ENCODE data around the gene ZNF618.
"Not testable (repeated sequence)": the region's sequence is repeated elsewhere in the genome, so short reads cannot be mapped to it uniquely, and the experiment has no call there.

ZNF618 gene

DNA sequence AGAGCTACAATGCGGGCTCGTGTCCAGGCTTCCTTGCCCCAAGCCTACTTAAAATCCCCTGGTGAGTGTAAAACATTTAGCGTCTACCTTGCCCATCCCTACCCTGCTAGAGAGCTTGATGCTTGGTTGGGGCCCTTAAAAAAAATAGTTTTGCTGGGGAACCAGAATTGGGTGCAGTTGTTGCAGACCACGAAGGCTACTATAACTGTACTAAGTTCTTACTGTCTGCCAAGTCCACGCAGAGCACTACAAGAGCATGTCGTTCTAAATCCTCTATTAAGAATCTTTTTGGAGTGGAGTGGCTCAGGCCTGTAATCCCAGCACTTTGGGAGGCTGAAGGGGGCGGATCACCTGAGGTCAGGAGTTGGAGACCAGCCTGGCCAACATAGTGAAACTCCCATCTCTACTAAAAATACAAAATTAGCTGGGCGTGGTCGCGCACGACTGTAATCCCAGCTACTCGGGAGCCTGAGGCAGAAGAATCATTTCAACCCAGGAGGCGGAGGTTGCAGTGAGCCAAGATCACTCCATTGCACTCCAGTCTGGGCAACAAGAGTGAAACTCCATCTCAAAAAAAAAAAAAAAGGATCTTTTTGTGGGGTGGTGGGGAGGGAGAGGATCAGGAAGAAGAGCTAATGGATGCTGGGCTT, 206.8 kb downstream of the ZNF618 start:
- DNase-seq (ENCODE audit: low spot score), result not testable (repeated sequence)

- DNase-seq (ENCODE audit: low spot score), result no peak
Observed at GRCh38 chr9:114083666-114084065, 207.6 kb downstream of the ZNF618 start.

GRCh38 chr9:114084282-114085073, 208.4 kb downstream of the ZNF618 start:
- DNase-seq (ENCODE audit: low spot score), result no peak

DNA sequence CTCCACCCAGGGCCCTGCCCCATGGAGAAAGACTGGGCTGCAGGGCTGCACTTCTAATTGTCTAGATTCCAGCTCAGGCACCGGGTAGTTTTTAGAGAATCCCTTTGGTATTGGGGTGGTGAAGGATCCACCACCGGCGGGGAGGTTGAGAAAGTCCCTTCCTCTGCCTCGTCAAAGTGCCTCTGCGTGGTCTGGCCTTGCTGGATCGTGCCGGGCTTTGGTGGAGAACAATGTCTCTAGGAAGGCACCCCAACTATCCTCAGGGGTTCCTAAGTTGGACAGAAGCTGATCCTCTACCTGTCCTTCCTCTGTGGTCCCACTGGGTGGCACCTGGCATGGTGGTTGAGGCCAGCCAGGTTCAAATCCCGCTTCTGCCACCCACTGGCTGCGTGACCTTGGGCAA, 209.3 kb downstream of the ZNF618 start:
- DNase-seq (ENCODE audit: low spot score), result no peak

GRCh38 chr9:114086009-114086408, 209.9 kb downstream of the ZNF618 start:
- DNase-seq (ENCODE audit: low spot score), result no peak

- DNase-seq (ENCODE audit: low spot score), result no peak
Observed at GRCh38 chr9:114086607-114087006, 210.5 kb downstream of the ZNF618 start.

DNA sequence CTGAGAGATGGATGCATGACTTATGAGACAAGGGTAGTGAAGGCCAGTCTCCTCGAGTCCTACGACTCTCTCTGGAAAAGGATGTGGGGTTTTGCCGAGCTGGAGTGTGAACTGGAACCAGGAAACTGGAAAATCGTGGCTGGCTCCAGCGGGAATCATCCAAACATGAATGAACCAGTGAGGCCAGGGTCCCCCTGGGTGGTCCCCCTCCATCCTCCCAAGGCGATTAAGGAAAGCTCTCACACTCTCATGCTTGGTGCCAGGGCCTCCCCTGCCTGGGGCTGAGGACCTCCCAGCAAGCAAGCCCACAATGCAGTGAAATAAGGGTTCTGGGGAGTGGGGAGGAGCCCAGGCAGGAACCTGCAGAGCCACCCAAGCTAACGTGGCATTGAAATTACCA, 211.6 kb downstream of the ZNF618 start:
- no peak for DNase-seq (ENCODE audit: low spot score)

- DNase-seq (ENCODE audit: low spot score), result no peak
Observed at GRCh38 chr9:114088571-114089170, 212.6 kb downstream of the ZNF618 start.

- DNase-seq (ENCODE audit: low spot score), result no peak
Observed at GRCh38 chr9:114089206-114089840, 213.2 kb downstream of the ZNF618 start.

DNA sequence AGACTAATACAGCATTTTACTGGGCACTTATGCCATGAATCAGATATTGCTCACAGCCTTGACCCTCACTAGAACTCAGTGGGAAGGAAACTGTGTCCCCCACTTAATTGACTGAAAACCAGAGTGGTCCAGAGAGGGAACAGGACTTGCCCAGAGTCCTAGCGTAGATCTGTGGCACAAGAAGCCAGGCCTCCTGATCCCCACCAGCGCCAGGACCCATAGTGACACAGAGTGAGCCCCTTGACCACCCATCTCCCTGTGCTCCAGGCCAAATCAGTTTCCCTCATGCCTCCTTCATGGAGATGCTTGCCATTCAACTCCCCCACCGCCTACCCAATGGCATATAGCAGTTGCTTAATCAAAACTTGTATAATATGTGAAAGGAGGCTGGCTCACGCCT, 214.7 kb downstream of the ZNF618 start:
- no peak for DNase-seq (ENCODE audit: low spot score)

- DNase-seq (ENCODE audit: low spot score), result no peak
Observed at GRCh38 chr9:114091711-114092110, 215.6 kb downstream of the ZNF618 start.

- DNase-seq (ENCODE audit: low spot score), result no peak
Observed at GRCh38 chr9:114092336-114092735, 216.2 kb downstream of the ZNF618 start.

DNA sequence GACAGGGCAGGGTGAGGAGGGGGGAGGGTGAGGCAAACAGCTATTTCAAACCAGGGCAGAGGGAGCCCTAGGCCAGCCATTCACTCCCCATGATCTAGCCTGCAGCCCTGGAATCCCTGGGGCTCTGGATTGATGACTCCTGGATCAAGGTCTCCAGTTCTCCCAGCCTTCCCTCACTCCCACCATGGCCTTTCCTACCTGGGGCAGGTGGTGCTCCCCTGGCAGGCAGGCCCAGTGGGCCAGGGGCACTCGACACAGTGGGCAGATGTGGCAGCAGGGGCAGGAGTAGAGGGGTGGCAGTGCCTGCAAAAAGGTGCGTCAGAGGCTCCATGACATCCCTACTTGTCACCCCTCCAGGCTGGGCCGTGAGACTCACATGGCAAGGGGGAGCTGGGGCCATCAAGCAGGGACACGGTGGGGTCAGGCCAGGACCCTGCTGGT, 216.9 kb downstream of the ZNF618 start:
- no peak for DNase-seq (ENCODE audit: low spot score)

GRCh38 chr9:114093761-114094505, 217.8 kb downstream of the ZNF618 start:
- DNase-seq (ENCODE audit: low spot score), result no peak

GRCh38 chr9:114094971-114095370, 218.9 kb downstream of the ZNF618 start:
- DNase-seq (ENCODE audit: low spot score), result no peak

DNA sequence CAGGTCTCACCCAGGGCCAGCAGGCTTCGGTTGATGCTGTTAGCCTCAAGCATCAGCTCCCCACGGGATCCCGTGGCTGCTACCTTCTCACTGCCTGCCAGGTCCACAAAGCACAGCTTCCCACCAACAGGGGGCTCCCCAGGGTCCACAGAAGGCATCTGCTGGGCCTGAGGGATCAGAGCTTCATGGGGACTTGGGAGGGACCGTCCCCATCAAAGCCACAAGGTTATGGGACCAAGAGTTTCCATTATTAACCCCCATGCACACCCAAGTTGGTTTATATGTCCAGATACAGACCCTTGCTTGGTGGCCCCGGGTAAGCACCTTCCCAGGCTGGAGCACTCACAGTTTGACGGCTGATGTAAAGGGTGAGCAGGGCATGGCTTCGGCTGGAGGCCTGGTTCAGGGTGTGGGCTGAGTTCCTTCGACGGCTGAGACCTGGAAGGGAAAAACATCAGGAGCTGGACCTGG, 220.0 kb downstream of the ZNF618 start:
- no peak for DNase-seq (ENCODE audit: low spot score)

- DNase-seq (ENCODE audit: low spot score), result no peak
Observed at GRCh38 chr9:114096866-114097612, 220.9 kb downstream of the ZNF618 start.

GRCh38 chr9:114097613-114098020, 221.5 kb downstream of the ZNF618 start:
- no peak for DNase-seq (ENCODE audit: low spot score)

GRCh38 chr9:114098021-114098935, 222.2 kb downstream of the ZNF618 start:
- DNase-seq (ENCODE audit: low spot score), result peak; percentile 20
